ENCODE results near the gene ITGA1.

DNA sequence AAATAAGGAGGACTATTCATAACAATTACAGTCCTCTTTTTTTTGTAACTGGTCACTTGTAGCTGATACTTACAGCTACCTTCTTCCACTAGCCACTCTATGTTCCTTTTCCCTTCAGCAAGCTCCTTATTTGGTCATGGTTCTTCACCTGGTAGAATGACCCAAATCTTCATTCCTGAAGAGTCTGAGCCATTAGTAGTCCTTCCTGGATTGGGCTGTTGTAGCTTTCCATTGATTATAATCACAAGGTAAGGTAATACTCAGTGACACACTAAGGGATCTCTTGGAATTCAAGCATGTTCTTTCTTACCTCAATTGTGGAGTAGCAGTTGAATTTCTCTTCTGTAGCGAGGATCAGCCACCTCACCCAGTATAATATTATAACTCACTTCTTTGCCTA, 175.9 kb downstream of the ITGA1 start:
- TF ChIP-seq POLR2A (IDR thresholded peaks at IDR 0.05) (no peak), CTCF (IDR thresholded peaks at IDR 0.05) (no peak), EP300 (IDR thresholded peaks at IDR 0.05) (no peak)
